SK-MEL-5 (cell line): ENCODE data around the gene ENG. TPM values are rescaled to one million over a fixed set of nuclear protein-coding genes. Genes with fewer than 3 reads are reported as not detected.
A peak's percentile ranks its signal among the peaks of the same experiment; 100 is the strongest.

ENCODE experiments used
- DNase-seq: peaks from one replicate; pipeline ENCODE4 v3.0.0-alpha.2; 2016; ENCODE audit warnings: low read depth, low spot score
- in situ Hi-C: cut with HindIII; loops from 2 replicates; pipeline ENCODE4 v1.10.0; 2016; ENCODE audit warnings: low sequenced_read_pairs, high pct_unique_total_duplicates, low pct_unique_long_range_greater_than_20kb
- total RNA-seq: library from RNA; depleted of rRNA; stranded (reverse); fragments of >200 nt; shearing (Covaris generic); gene quantifications from 2 replicates; pipeline ENCODE4 v1.2.3, GENCODE V29; 2014

The ENG gene
- total RNA-seq, 1 experiment from 2014 or later = 3.7 TPM

GRCh38 chr9:127829205-127829906, 25.1 kb downstream of the ENG start:
- no peak for DNase-seq
- in situ Hi-C loops = no loop called here

- in situ Hi-C loops = no loop called here
- no peak for DNase-seq
Observed at GRCh38 chr9:127828262-127829031, 26.0 kb downstream of the ENG start.

GRCh38 chr9:127826253-127826913, 28.1 kb downstream of the ENG start:
- in situ Hi-C loops = no loop called here
- no peak for DNase-seq

GRCh38 chr9:127825319-127826051, 29.0 kb downstream of the ENG start:
- peak; percentile 28 for DNase-seq
- in situ Hi-C loops = no loop called here

- DNase-seq = no peak
- in situ Hi-C loops = no loop called here
Observed at GRCh38 chr9:127822108-127822507, 32.4 kb downstream of the ENG start.

GRCh38 chr9:127818574-127818973, 35.9 kb downstream of the ENG start:
- in situ Hi-C loops = no loop called here
- no peak for DNase-seq

GRCh38 chr9:127817881-127818434, 36.5 kb downstream of the ENG start:
- DNase-seq = no peak
- in situ Hi-C loops = no loop called here

GRCh38 chr9:127816728-127817127, 37.7 kb downstream of the ENG start:
- in situ Hi-C loops = no loop called here
- DNase-seq = no peak

GRCh38 chr9:127816362-127816725, 38.1 kb downstream of the ENG start:
- in situ Hi-C loops = no loop called here
- no peak for DNase-seq

- no peak for DNase-seq
- in situ Hi-C loops = no loop called here
Observed at GRCh38 chr9:127815512-127816361, 38.7 kb downstream of the ENG start.

GRCh38 chr9:127814619-127815511, 39.6 kb downstream of the ENG start:
- in situ Hi-C loops = no loop called here

GRCh38 chr9:127813686-127814226, 40.7 kb downstream of the ENG start:
- no peak for DNase-seq
- in situ Hi-C loops = no loop called here

More at GRCh38 chr9:127814619-127815511, 39.6 kb downstream of the ENG start:
- no peak for DNase-seq

GRCh38 chr9:127812936-127813675, 41.4 kb downstream of the ENG start:
- in situ Hi-C loops = no loop called here
- no peak for DNase-seq

- in situ Hi-C loops = no loop called here
- no peak for DNase-seq
Observed at GRCh38 chr9:127812011-127812410, 42.4 kb downstream of the ENG start.
